ENCODE measurements around the gene URI1.
"Not testable (repeated sequence)": the region's sequence is repeated elsewhere in the genome, so short reads cannot be mapped to it uniquely, and the experiment has no call there.

URI1 gene

GRCh38 chr19:29942404-29943261 lies 594 bp downstream of the URI1 start:
- peak; percentile 69 for DNase-seq (ENCODE audit: low spot score)

GRCh38 chr19:29943615-29944014 lies 1.6 kb downstream of the URI1 start:
- no peak for DNase-seq (ENCODE audit: low spot score)

GRCh38 chr19:29944390-29945012 lies 2.5 kb downstream of the URI1 start:
- no peak for DNase-seq (ENCODE audit: low spot score)

GRCh38 chr19:29945017-29945416 lies 3.0 kb downstream of the URI1 start:
- no peak for DNase-seq (ENCODE audit: low spot score)

GRCh38 chr19:29945433-29945832 lies 3.4 kb downstream of the URI1 start:
- DNase-seq (ENCODE audit: low spot score) = no peak

- DNase-seq (ENCODE audit: low spot score) = no peak
These were observed 4.6 kb downstream of the URI1 start for GRCh38 chr19:29946645-29947044.

- no peak for DNase-seq (ENCODE audit: low spot score)
These were observed 5.8 kb downstream of the URI1 start for GRCh38 chr19:29947871-29948270.

GRCh38 chr19:29948759-29949470 lies 6.9 kb downstream of the URI1 start:
- DNase-seq (ENCODE audit: low spot score) = not testable (repeated sequence)

GRCh38 chr19:29952177-29952576 lies 10.1 kb downstream of the URI1 start:
- DNase-seq (ENCODE audit: low spot score) = no peak

GRCh38 chr19:29952646-29953045 lies 10.6 kb downstream of the URI1 start:
- DNase-seq (ENCODE audit: low spot score) = no peak

- no peak for DNase-seq (ENCODE audit: low spot score)
These were observed 11.6 kb downstream of the URI1 start for GRCh38 chr19:29953352-29954247.

GRCh38 chr19:29956855-29957254 lies 14.8 kb downstream of the URI1 start:
- no peak for DNase-seq (ENCODE audit: low spot score)

- DNase-seq (ENCODE audit: low spot score) = no peak
These were observed 19.3 kb downstream of the URI1 start for GRCh38 chr19:29961311-29961710.

- DNase-seq (ENCODE audit: low spot score) = no peak
These were observed 20.8 kb downstream of the URI1 start for GRCh38 chr19:29962793-29963192.

GRCh38 chr19:29963576-29963975 lies 21.5 kb downstream of the URI1 start:
- no peak for DNase-seq (ENCODE audit: low spot score)

GRCh38 chr19:29964171-29964570 lies 22.1 kb downstream of the URI1 start:
- DNase-seq (ENCODE audit: low spot score) = no peak

GRCh38 chr19:29965492-29965891 lies 23.5 kb downstream of the URI1 start:
- DNase-seq (ENCODE audit: low spot score) = no peak

- not testable (repeated sequence) for DNase-seq (ENCODE audit: low spot score)
These were observed 24.1 kb downstream of the URI1 start for GRCh38 chr19:29966142-29966541.

- DNase-seq (ENCODE audit: low spot score) = no peak
These were observed 24.7 kb downstream of the URI1 start for GRCh38 chr19:29966588-29967249.

GRCh38 chr19:29967623-29968022 lies 25.6 kb downstream of the URI1 start:
- no peak for DNase-seq (ENCODE audit: low spot score)

- no peak for DNase-seq (ENCODE audit: low spot score)
These were observed 27.9 kb downstream of the URI1 start for GRCh38 chr19:29969891-29970290.
